ENCODE results near the gene ANKMY2. TPM values are rescaled to one million over a fixed set of nuclear protein-coding genes. Genes with fewer than 3 reads are reported as not detected.
"Not testable (repeated sequence)": the region's sequence is repeated elsewhere in the genome, so short reads cannot be mapped to it uniquely, and the experiment has no call there.

Gene ANKMY2
- total RNA-seq, 1 donor from 2014 or later: 96.6 TPM

- no peak for DNase-seq (ENCODE audit: low spot score in 2 of 2)
- FAIRE-seq: no peak
Observed at GRCh38 chr7:16660702-16661464, 15.3 kb upstream of the ANKMY2 start.

GRCh38 chr7:16659854-16660497 is 14.4 kb upstream of the ANKMY2 start:
- DNase-seq (ENCODE audit: low spot score in 2 of 2); FAIRE-seq: not testable (repeated sequence)

GRCh38 chr7:16657656-16658279 is 12.2 kb upstream of the ANKMY2 start:
- DNase-seq (ENCODE audit: low spot score in 2 of 2): no peak
- no peak for FAIRE-seq

DNA sequence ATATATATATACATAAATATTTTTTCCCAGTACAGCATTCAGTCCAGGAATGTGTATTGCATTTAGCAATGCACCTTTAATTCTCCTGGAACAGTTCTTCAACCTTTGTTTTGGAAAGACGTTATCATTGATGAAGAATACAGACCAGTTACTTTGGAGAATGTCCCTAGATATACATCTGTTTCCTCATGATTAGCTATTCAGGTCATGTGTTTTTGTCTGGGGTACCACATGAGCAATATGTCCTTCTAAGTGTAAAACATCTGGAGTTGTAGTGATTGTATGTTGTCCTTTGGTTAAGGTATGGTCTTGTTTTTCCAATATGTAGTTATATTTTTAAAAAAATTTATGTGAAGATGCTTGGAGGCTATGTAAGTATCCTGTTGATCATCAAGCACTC is 10.6 kb upstream of the ANKMY2 start:
- no peak for FAIRE-seq
- no peak for DNase-seq (ENCODE audit: low spot score in 2 of 2)

DNA sequence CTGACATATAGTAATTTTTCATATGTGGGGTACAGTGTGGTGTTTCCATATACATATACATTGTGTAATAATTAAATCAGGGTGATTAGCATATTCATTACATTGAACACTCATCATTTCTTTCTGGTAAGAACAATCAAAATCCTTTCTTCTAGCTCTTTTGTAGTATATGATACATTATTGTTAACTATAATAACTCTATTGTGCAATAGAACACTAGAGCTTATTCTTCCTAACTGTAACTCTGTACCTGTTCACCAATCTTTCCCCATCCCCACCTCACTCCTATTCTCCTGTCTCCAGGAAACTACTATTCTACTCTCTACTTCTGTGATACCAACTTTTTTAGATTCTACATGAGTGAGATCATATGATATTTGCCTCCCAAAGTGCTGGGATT is 9.8 kb upstream of the ANKMY2 start:
- DNase-seq (ENCODE audit: low spot score in 2 of 2): no peak
- FAIRE-seq: no peak

GRCh38 chr7:16652888-16653287 is 7.3 kb upstream of the ANKMY2 start:
- DNase-seq (ENCODE audit: low spot score in 2 of 2) (no peak), FAIRE-seq (no peak)

DNA sequence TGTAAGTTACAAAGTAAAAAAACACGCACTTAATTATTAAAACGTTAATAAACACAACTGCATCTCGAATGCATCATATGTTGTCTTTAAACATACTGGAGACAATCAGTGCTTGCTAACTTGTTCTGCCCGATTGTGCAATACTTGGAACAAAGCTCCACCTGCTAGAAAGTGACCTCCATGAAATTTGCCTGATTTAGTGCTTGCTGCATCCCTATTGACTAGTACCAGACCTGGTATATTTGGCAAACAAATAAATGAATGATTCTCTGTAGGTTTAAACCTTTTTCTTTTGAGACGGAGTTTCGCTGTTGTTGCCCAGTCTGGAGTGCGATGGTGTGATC is 6.7 kb upstream of the ANKMY2 start:
- DNase-seq (ENCODE audit: low spot score in 2 of 2) (no peak), FAIRE-seq (no peak)

- DNase-seq (ENCODE audit: low spot score in 2 of 2) (no peak), FAIRE-seq (no peak)
Observed at GRCh38 chr7:16651396-16652239, 6.1 kb upstream of the ANKMY2 start.

- FAIRE-seq (no peak), DNase-seq (ENCODE audit: low spot score in 2 of 2) (no peak)
Observed at GRCh38 chr7:16650266-16650665, 4.7 kb upstream of the ANKMY2 start.

DNA sequence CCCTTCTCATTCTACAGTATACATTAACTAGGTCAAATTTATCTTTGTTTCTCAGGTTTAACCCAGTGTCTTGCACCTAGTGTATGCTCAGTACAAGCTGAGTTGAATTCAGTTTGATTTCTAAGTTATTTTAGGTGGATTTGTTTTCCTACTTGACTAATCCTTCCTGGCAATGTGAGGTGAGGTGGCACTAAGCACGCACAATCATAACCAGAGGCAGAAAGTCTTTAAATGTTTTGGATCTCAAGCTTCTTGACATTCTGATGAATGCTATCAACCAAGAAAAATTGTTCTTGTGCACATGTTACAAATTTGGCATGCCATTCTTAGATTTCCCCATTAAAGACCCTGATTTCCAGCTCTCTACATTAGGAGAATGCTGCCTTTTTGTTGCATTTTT is 3.6 kb upstream of the ANKMY2 start:
- FAIRE-seq (no peak), DNase-seq (ENCODE audit: low spot score in 2 of 2) (no peak)

GRCh38 chr7:16648551-16648950 is 3.0 kb upstream of the ANKMY2 start:
- no peak for FAIRE-seq
- no peak for DNase-seq (ENCODE audit: low spot score in 2 of 2)

- no peak for FAIRE-seq
- DNase-seq (ENCODE audit: low spot score in 2 of 2): no peak
Observed at GRCh38 chr7:16647435-16647960, 1.9 kb upstream of the ANKMY2 start.

GRCh38 chr7:16646472-16647072 is 1.0 kb upstream of the ANKMY2 start:
- DNase-seq (ENCODE audit: low spot score in 2 of 2) (no peak), FAIRE-seq (no peak)

DNA sequence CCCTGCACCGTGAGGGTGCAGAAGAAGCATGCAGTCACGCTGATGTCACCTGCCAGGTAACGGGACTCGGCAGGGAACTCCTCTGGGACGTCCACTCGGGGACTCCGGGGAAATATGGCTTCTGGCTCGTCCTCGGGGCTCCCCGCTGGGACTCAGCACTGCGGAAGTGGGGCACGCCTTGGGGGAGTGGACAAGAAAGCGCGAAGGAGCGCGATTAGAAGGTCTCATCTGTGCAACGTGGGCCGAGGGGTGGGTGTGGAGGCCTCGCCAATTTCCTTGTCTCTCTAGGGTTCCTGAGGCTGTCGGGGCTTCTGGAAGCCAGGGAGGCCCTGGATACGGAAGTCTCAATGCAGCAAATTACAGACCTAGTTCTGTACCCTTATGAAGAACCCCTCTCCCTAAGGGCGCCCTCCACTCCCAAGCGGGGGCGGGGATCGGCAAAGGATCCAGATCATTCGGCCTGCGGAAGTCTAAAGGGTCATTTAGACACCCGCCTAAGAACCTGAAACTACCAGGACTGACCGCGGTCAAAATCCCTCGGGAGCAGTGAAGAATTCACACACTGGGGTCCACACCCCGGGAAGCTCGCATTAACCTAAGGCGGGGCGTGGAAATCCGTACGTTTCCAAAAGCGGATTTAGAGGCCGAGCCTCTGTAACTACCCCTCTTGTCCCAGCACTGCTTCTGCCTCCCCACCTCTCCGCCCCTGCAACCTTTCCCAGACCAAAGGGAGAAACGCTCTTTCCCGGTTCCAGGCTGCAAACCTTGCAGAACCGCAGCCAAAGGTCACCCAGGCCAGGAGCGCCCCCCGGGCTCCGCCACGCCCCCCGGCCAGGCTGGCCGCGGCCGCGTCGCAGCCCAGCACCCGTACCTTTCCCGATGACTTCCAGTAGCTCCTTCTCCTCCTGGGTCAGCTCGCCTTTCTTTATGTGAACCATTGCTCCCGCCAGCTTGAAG is 640 bp downstream of the ANKMY2 start:
- FAIRE-seq (no peak), DNase-seq (ENCODE audit: low spot score in 2 of 2) (no peak)

DNA sequence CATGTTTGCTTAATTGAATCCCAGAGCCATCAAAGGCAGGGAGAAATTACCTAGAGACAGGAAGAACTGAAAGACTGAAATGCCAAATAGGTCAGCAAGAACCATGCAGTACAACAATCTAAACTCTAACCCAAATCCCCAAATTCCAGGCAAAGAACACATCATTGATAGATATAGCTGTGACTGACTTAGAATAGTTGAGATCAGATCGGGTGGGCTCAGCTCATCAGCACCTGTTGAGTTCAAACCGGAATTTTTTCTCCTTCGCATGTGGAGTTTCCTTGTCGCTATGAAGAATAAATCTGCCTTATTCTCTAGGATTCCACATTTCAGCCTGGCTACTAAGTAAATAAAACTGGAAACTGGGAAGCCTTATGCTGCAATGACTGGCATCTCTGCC is 1.4 kb downstream of the ANKMY2 start:
- FAIRE-seq: no peak
- no peak for DNase-seq (ENCODE audit: low spot score in 2 of 2)

GRCh38 chr7:16638282-16639280 is 7.0 kb downstream of the ANKMY2 start:
- FAIRE-seq (no peak), DNase-seq (ENCODE audit: low spot score in 2 of 2) (no peak)

- DNase-seq (ENCODE audit: low spot score in 2 of 2) (no peak), FAIRE-seq (no peak)
Observed at GRCh38 chr7:16637379-16637778, 8.2 kb downstream of the ANKMY2 start.

DNA sequence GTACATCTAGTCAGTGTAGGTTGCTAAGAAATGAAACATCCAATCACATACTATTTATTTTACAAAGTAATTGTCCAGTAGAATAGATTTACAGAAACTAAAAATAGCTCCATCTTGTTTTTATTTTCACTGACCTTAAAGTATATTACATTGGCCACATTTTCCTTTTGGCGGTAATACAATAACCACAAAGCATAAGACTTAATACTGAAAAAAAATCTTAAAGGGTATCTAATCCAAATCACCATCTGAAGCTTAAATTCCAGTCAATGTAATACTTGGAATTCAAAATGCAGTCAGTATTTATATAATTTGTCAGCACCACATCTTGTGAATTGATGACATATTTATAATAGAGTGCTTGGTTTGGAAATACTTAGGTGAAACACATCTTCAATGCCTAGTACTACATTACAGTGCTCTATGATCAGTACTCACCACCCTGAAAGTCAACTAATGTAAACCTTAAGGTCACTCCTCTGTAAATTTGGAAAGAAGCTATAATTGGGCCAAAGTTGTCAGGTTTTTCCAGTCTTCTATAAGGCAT is 8.9 kb downstream of the ANKMY2 start:
- no peak for DNase-seq (ENCODE audit: low spot score in 2 of 2)
- no peak for FAIRE-seq

Data from frontal cortex (tissue), 4 donors.